GM12873 (cell line): Measurements from ENCODE around the gene IPO9.

Experiments
- TF ChIP-seq, protein P1 (sequence below): IDR thresholded peaks from 2 replicates; pipeline ENCODE4 v1.5.1; 2012; ENCODE audit warnings: low read depth, mild to moderate bottlenecking, moderate library complexity, low read length, control low read depth; ENCODE audit not compliant: insufficient read depth; ENCODE audit errors: missing control alignments

The IPO9 gene

DNA sequence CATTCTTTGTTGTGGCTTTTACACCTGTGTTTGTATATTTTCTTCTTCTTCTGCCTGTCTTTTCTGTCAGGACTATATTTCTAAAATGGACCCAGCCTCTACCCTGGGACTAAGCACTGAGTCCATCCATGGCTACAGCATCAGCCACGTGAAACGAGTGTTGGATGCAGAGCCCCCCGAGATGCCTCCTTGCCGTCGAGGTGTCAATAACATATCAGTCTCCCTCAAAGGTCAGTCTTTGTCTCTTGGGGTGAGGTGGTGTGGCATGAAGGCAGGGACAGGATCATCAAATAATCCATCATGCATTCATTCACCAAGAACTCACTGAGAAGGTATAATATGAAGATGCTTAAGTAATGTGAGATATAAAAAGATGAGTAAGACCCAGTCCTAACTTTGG lies 19.1 kb upstream of the IPO9 start:
- TF ChIP-seq, protein P1, sequence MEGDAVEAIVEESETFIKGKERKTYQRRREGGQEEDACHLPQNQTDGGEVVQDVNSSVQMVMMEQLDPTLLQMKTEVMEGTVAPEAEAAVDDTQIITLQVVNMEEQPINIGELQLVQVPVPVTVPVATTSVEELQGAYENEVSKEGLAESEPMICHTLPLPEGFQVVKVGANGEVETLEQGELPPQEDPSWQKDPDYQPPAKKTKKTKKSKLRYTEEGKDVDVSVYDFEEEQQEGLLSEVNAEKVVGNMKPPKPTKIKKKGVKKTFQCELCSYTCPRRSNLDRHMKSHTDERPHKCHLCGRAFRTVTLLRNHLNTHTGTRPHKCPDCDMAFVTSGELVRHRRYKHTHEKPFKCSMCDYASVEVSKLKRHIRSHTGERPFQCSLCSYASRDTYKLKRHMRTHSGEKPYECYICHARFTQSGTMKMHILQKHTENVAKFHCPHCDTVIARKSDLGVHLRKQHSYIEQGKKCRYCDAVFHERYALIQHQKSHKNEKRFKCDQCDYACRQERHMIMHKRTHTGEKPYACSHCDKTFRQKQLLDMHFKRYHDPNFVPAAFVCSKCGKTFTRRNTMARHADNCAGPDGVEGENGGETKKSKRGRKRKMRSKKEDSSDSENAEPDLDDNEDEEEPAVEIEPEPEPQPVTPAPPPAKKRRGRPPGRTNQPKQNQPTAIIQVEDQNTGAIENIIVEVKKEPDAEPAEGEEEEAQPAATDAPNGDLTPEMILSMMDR = no peak

DNA sequence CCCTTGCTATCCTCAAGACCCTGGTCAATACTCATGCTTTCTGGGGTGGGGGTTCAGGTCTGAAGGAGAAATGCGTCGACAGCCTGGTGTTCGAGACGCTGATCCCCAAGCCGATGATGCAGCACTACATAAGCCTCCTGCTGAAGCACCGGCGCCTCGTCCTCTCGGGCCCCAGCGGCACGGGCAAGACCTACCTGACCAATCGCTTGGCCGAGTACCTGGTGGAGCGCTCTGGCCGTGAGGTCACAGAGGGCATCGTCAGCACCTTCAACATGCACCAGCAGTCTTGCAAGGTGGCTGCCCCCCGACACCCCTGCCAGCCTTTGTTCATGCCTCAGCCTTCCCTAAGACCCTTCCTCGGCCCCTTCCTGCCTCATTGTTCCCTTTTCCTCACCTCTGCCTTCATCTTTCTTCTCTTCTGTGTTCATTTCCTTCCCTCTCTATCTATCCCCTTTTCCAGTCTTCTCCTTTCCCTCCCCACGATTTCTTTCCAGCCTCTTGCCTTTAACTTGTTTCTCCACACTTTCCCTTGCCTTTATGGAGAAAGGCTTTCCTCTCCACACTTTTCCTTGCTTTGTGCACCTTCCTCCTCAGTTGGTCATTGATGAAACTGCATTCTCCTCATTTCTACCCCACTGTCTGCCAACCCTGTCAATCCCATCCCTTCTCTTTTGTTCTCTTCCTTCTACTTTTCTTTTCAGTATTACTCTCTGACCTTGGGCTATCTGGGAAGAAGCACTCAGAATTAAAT lies 18.3 kb upstream of the IPO9 start:
- TF ChIP-seq, protein P1 = no peak

DNA sequence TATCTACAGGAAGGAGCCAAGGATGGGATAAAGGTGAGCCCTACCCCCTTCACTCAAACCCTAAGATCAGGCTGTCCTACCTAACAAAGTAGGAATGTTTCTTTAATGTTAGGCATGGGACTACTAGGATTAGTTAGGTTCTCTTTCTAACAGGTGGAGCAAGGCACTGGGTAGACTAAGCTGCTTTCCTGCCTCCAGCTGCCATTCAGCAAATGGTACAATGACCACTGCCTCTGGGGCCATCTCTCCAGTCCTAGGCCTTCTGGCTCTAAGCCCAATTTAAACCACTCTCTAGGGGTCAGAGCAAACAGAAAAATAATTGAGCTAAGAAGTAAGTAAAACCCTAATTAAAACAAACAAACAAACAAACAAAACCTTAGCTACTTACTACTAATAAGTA lies 15.7 kb upstream of the IPO9 start:
- TF ChIP-seq, protein P1 = no peak

DNA sequence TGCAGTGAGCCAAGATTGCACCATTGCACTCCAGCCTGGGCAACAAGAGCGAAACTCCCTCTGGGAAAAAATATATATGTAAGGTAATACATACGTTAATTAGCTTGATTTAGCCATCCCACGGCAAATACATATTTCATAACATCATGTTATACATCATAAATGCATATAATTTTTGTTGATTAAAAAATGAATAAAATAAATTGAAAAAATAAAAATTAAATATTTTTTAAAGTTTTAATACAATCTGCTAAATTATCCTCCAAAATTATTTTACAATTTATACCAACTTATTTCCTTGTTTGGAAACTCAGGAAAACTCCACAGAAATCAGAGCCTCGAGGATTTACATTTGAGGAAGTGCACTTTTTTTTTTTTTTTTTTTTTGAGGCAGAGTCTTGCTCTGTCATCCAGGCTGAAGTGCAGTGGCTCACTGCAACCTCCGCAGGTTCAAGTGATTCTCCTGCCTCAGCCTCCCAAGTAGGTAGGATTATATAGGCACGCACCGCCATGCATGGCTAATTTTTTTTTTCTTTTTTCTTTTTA lies 12.6 kb upstream of the IPO9 start:
- TF ChIP-seq, protein P1 = no peak

DNA sequence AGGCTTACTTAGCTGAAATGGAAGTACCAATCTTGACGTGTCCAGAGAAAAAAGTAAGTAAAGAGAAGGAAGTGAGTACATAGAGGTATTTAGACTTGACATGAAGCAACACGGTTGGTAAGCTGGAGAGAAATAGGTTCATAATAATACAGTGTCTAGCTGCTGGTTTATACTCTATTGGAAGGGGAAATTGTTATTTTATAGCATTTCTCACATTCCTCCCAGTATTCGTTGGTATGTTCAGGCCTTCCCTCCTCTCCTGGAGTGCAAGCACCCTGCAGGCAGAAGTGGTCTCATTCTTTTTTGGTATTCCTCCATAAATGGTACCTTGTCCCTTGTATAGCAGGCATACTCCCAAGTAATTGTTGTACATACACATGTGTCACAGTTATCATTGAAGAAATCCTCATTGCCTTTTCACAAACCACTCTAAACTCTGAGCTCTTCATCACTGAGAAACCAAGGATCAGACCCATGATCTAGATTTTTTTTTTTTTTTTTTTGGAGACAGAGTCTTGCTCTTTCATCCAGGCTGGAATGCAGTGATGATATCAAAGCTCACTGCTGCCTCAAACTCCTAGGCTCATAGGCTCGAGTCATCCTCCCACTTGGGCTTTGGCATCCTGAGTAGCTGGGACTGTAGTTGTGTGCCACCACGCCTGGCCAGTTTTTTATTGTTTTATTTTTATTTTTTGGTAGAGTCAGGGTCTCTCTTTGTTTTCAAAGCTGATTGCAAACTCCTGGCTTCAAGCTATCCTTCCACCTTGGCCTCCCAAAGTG lies 9.8 kb upstream of the IPO9 start:
- TF ChIP-seq, protein P1 = no peak

DNA sequence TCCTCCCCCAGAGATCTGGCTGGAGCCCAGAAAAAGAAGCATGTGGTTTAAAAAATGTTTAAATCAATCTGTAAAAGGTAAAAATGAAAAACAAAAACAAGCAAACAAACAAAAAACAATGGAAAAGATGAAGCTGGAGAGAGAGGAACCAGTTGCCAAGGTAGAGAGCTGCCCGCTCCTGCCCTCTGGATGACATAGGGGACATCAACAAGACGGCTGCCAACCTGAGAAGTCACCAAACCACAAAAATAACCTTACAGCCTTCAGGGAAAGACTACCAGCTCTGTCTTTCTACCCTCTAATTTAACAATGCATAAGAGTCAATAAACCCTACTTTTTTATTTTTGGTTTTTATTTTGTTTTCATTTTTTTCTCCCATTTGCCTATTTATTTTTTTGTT lies 8.5 kb upstream of the IPO9 start:
- TF ChIP-seq, protein P1 = no peak

DNA sequence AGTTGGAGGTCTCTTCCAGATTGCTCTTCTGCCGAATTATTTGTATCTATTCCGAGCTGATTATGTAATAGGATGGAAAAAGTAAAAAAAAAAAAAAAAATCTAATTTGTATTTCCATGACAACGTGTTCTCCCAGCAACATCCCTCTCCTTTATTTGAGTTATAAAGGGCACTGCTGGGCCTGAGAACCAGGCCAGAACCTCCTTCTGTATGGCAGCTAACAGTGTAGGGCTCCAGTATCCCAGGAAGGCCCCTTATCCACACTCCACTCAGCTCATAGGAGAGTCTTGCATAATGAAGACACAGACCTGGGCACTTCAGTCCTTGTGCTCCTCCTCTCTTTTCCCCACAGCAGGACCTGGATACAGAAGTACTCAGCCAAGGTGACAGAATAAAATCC lies 3.7 kb upstream of the IPO9 start:
- TF ChIP-seq, protein P1 = no peak
